NCI-H1092 treated with DMSO at 0.1 percent for 48 hours (cell line): ENCODE data around the gene CPD.
"Not testable (repeated sequence)": the region's sequence is repeated elsewhere in the genome, so short reads cannot be mapped to it uniquely, and the experiment has no call there.

Experiments used
- DNase-seq: peaks from one replicate; lab custom pipeline; 2025; lab: John Stamatoyannopoulos, UW

CPD gene

DNA sequence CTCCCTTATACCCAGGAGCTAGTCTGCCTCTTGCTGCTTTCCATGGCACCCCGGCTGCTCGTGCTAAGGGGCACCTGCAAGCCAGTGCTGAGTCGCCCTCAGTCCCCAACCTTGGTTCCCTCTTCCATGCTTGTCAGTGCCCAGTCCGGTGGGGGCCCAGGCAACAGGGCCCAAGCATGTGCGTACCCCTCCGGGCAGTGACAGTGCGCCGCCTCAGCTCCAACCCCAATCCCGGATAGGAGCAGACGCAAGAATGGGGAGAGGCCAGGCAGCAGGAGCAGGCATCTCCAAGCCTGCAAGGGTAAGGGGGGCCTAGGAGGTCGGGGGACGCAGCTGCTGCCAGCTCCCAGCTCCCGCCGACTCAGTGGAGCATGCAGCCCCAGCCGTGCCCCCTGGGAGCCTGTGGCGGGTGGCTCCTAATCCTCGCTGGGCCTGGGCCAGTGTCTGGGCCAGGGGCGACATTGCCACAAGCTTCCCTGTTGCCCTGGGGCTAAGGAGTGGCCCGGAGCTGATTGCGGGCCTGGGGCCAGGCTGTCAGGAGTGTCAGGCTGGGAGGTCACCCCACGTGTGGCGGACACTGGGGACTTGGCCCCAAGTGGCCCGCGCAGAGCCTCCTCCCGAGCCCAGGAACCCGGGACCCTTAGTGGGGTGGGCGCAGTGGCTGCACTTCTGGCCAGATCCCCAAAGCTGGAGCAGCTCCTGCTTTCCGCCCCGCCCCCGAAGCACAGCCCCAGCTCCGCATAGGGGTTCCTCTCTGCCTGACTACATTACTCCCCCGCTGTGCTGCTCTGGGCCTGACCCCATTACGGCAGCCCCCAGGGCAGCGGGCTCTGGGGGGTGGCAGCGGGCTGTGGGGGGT lies 9.8 kb downstream of the CPD start:
- no peak for DNase-seq

DNA sequence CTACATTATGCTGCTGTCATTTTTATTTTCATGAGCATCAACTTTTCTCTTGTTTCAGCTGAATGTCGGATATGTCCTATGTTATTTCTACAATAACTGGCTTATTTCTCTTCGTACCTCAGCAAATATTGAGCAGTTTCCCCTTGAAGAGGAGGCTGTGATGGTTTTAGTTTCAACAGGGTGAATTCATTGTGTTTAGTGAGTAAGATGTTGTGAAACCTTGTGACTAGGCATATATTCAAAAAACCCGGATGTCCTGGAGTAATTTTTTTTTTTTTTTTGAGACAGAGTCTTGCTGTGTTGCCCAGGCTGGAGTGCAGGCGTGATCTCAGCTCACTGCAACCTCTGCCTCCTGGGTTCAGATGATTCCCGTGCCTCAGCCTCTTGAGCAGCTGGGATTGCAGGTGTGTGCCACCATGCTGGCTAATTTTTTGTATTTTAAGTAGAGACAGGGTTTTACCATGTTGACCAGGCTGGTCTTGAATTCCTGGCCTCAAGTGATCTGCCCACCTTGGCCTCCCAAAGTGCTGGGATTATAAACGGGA lies 11.1 kb downstream of the CPD start:
- no peak for DNase-seq

DNA sequence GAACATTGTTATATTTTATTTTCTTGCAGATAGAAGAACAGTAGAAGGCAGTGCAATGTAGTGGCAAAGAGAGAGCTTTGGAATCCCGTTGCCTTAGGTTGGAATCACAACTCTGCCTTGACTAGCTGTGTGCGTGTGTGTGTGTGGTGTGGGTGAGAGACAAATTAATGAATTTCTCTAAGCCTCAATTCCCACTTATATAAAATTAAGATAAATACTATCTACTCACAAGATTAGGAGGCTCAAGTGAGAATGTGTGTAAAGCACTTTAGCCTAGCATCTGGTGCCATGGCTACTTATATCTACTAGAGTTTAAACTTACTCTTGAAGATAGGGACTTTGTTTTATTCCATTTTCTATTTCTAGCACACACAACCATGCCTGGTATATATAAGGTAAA lies 12.8 kb downstream of the CPD start:
- no peak for DNase-seq

DNA sequence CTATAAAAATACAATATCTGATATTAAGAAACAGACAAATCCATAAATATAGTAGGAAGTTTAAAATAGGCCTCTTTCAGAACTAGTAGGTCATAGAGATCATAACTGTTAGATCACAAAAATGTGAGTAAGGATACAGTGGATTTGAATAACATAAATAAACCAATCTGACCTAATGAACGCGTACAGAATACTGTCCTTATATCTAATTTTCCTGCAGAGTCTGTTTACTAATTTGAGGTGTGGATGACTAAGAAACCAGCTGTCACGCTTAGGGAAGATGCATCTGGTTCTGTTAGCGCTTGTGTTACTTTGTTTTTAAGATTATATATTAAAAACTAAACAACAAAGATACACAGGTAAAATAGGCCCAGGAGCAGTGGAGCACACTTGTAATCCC lies 14.8 kb downstream of the CPD start:
- no peak for DNase-seq

DNA sequence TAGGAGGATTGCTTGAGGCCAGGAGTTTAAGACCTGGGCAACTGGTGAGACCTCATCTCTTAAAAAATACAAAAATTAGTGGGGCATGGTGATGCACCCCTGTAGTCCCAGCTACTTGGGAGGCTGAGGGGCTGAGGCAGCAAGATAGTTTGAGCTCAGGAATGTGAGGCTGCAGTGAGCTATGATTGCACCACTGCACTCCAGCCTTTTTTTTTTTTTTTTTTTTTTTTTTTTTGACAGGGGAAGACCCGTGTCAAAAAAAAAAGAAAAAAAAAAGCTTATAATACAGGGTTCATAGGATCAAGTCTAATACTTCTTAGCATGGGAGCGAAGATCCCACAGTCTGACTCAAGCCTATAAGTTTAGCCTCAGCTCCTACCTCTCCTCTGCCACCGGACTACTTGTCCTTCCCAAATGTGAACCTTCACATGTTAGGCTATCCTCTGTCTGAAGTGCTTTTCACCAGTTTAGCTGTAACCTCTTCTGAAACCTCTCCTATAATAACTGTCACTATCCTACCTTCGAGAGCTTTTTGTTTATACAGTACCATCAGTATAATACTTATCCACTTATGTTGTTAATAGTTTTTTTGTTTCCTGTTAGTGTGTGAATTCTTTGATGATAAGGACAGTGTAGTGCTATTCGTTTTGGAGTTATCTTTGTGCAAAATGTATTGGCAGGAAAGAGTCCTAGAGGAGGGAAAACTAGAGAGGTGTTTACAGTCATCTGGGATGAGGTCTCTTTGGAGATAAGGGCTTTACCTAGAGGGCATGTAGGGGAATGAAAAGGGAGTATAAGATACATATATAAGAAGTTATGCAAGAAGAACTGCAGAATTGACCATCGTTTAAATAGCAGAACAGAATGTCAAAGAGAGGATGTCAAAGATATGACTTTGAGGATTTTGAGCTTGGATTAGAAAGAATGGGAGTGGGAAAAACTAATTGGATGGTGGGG lies 15.5 kb downstream of the CPD start:
- DNase-seq = peak; percentile 14

DNA sequence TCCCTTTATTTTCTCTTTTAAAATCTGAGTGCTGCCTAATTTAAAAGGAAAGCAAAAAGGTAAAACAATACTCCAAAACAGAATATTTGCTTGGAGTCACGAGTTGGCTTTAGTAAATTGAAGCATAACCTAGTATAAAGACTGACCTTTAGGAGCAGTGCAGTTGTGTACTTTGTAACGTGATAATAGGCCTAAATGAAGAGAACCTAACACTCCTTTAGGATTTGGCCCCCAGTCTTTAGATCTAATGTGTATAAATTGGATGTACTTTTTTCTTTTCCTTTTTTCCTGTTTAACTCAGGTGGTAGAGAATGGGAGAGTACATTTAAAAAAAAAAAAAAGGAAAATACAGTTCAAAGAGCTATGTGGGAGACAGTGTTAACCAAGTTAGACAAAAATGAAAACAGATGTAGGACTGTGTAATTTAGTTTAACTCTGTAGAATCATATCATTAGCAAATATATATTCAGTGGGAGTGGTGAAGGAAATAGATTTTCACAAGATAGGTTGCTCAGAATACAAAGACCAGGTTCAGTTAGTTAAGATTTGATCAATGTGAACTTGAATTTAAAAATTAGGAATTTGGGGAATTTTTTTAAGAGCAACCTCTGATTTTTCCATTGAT lies 16.8 kb downstream of the CPD start:
- peak; percentile 20 for DNase-seq

DNA sequence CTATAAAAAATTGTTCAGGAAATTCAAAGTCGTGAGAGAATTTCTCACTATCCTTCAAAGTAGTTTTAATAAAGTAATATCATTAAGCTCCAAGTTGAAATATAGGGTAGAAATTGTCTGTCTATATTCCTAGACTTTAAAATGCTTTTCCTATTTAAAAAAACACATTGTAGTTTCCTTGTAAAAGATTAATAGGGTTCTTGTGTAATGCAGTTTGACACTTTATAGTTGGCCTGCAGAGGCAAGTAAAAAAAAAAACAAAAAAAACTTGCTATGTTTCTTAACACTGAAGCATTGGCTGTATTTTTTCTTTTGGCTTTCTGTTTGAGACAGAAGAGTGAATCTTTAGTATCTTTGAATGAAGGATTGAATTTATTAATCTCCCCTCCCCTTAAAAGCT lies 17.4 kb downstream of the CPD start:
- DNase-seq = no peak

DNA sequence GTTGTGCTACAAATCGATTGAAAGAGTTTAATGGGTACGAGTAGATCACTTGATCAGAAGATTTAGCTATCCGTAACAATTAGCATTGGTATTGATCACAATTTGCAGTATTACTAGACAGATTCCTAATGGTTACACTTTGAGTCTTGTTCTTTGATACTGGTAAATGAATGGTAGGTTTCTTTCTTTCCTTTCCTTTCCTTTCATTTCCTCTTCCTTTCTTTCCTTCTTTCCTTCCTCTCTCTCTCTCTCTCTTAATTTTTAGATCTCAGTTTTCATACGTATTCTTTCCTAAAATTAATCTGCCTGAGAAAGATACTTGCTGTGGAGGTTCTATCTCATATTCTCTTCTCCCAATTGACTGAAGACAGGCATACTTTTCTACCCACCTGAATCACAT lies 17.9 kb downstream of the CPD start:
- DNase-seq = no peak

DNA sequence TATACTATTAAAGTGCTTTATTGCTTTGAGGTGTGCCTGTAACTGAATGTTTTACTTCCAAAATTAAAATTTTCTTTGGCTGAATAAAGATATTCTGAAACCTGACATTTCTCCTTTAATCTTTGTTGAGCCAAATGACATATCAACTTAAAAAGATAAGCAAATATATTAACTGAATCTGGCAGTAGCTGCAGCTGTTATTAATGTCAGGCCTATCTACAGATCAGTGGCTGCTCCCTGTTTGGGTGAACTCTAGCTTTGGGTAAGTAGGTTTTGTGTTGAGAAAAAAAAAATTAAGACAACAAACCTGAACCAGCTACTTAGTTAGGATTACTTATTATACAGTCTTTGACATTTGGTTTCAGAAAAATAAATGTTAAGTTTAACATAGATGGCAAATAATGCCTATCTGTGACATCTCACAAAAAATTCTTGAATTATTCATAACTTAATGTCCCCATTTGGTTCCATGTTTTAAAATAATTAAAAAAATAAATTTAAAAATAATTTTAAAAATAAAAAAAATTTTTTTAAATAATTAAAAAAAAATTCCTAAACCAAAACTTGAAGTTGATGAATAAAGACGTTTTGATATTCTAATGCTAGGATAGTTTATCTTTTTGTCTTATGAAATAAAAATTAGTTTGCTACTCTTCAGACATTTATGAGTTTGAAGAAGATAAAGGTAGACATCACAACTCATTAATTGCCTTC lies 19.8 kb downstream of the CPD start:
- DNase-seq = peak; percentile 4

DNA sequence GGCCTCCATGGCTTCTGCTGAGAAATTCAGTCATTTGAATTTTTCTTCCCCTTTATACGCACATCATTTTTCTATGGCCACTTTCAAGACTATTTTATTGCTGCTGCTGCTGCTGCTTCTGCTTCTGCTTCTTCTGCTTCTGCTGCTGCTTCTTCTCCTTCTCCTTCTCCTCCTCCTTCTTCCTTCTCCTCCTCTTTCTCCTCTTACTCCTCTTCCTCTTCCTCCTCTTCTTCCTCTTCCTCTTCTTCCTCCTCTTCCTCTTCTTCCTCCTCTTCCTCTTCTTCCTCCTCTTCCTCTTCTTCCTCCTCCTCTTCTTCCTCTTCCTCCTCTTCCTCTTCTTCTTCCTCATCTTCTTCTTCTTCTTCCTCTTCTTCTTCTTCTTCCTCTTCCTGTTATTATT lies 22.4 kb downstream of the CPD start:
- DNase-seq = no peak

DNA sequence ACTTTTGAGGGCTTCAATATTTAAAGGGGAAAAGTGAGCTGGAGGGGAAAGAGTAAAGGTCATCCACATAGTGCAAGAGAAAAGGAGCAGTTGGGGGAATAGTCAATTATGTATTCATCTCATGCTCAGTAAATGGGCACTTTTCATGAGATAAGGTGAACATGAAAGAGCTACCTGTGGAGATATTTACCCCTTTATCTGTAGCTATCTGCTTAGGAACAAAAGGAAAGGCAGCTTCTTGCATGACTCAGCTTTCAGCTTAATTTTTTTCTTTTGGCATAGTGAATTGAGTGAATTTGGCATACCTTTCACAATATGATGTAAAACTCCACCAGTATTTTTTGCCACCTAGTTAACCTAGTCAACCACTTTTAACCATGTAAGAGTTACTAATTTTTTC lies 26.4 kb downstream of the CPD start:
- no peak for DNase-seq

DNA sequence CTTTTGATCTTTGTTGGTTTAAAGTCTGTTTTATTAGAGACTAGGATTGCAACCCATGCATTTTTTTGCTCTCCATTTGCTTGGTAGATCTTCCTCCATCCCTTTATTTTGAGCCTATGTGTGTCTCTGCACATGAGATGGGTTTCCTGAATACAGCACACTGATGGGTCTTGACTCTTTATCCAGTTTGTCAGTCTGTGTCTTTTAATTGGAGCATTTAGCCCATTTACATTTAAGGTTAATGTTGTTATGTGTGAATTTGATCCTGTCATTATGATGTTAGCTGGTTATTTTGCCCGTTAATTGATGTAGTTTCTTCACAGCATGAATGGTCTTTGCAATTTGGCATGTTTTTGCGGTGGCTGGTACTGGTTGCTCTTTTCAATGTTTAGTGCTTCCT lies 31.9 kb downstream of the CPD start:
- not testable (repeated sequence) for DNase-seq

DNA sequence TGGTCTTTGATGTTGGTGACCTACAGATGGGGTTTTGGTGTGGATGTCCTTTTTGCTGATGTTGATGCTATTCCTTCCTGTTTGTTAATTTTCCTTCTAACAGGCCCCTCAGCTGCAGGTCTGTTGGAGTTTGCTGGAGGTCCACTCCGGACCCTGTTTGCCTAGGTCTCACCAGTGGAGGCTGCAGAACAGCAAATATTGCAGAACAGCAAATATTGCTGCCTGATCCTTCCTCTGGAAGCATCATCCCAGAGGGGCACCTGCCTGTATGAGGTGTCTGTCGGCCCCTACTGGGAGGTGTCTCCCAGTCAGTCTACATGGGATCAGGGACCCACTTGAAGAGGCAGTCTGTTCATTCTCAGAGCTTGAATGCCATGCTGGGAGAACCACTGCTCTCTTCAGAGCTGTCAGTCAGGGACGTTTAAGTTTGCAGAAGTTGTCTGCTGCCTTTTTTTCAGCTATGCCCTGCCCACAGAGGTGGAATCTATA lies 33.3 kb downstream of the CPD start:
- DNase-seq = not testable (repeated sequence)

DNA sequence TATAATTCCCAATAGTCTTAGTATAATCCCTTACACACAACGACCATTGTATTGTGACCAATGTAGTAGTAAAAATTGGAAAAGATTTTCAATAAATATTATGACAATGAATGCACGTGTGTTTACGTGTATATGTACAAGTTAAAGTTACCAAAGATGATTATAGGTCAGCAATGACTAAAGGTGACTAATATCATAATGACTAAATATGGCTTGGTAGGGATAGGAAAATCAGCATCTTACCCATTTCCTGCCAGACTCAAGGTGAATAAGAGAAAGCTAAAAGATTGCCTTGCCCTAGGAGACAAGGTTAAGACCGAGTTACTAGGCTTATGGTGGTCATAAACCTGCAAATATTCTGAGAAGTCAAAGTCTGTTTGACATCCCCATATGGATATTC lies 34.4 kb downstream of the CPD start:
- no peak for DNase-seq

DNA sequence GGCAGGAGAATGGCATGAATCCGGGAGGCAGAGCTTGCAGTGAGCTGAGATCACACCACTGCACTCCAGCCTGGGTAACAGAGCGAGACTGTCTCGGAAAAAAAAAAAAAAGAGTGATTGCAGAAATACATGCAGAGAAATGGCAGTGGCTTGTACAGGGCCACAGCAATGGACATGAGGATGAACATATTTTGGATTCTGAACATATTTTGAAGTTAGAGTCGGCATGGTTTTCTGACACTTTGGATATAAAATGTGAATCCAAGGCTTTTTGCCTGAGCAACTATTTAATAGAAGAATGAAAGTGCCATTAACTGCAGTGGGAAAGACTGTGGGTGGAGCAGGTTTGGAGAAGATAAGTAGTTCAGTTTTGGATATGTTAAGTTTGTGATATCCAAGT lies 35.8 kb downstream of the CPD start:
- DNase-seq = no peak

DNA sequence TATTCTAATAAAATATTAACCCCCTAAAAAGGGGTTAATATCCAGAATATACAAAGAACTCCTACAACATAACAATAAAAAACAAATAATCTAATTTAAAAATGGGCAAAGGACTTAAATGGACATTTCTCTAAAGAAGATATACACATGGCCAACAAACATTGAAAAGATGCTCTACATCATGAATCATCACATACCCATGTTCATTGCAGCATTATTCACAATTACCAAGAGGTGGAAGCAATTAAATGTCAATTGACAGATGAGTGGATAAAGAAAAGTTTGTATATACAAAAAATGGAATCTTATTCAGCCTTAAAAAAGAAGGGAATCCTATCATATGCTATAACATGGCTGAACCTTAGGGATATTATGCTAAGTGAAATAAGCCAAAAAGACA lies 36.8 kb downstream of the CPD start:
- DNase-seq = no peak

DNA sequence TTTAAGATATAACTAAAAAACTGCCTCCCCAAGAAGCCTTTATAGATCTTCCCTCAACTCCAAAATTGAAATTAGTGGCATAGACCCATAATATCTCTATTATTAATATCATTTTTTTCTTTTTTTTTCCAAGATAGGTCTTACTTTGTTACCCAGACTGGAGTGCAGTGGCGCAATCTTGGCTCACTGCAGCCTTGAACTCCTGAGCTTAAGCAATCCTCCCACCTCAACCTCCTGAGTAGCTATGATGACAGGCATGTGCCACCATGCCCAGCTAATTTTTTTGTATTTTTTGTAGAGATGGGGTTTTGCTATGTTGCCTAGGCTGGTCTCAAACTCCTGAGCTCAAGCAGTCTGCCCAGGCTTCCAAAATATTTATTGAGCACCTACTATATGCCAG lies 39.3 kb downstream of the CPD start:
- not testable (repeated sequence) for DNase-seq

DNA sequence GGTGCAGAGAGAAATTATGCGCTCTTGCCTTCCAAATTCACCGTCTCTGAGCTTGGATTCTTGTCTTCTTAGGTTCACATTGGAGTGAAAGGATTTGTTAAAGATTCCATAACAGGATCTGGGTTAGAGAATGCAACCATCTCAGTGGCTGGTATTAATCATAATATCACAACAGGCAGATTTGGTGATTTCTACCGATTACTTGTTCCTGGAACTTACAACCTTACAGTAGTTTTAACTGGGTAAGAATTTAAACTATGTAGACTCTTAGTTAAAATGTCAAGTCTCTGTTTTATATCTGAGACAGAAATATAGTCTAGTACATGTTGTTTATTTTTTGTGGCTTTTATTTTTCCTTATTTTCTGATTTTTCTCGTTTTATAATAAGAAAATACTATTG lies 42.9 kb downstream of the CPD start:
- DNase-seq = no peak

DNA sequence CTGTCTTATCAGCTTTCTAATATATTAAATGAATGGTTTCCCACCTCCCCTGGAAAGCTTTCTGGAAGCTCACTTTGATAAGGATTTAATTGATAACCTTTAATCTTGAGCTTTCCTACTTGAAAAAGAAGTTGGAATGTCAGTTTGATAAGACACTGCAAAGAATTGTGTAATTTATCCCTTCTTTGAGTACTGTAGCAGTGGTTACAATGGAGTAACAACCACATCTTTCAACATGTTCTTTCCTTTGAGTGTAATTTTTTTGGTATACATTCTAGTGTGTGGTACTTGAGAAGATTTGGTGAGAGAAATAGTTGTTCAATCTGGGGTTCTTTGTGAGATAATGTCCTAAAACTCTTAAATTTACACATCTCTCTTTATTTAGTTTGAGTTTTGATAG lies 43.4 kb downstream of the CPD start:
- DNase-seq = no peak

DNA sequence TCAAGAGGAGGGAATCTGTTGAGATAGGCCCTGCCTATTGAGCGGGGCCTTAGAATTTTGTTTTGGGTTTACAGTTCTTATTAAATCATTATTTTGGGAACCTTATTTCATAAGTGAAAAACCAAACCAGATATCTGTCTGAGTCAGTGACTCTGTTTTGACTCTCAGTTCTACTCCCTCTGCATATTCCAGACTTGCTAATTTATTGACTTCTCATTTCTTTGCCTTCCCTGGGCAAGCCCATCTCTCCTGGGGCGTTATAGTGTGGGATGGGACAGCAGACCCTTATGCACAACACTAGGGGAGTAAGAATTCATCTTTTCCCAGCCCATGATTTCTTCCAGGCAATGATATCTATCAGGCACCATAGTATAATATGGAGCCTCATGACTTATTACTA lies 45.7 kb downstream of the CPD start:
- DNase-seq = no peak

DNA sequence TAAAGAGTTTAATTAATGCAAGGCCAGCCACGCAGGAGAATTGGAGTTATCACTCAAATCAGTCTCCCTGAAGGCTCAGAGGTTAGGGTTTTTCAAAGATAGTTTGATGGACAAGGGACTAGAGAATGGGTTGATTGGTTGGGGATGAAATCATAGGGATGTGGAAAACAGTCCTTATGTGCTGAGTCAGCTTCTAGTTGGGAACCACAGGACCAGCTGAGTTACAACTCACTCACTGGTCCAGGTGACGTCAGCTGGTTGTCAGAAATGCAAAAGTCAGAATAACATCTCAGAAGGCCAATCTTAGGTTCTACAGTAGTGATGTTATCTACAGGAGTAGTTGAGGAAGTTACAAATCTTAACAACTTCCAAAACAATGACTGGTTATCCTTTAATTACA lies 47.6 kb downstream of the CPD start:
- DNase-seq = no peak

DNA sequence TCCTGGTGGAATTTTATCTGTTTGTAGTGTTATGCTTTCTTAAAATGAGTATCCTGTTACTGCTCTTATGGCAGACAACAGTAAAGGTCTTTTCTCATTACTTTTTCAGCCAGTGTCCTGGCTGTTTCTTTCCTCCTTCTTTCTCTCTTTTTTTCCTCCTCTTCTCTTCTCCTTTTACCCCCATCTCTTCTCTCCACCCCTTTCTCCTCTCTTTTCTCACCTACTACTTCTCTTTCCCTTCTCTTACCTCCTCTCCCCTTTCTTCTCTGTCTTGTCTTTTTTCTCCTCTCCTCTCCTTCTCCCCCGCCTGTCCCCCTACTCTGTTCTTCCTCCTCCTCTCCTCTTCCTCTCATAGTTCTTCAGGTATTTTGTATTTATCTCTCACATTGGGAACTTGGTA lies 48.9 kb downstream of the CPD start:
- no peak for DNase-seq
